ENCODE measurements around the gene FAR2. TPM values are rescaled to one million over a fixed set of nuclear protein-coding genes. Genes with fewer than 3 reads are reported as not detected.

FAR2 gene
- total and polyA plus RNA-seq, 7 donors = 0.75 to 1.9 (median 1.6) TPM

- no peak overlapping the region for H3K27ac ChIP-seq
- ATAC-seq (no peak), DNase-seq (no peak)
- H3K36me3 ChIP-seq (ENCODE audit: insufficient read depth in 1 of 2, low read depth in 1 of 2) = no peaks in the 10 kb centered on the region
- 96 to 98% (median 97%) methylated on average over 3 of the region's 3 CpGs for WGBS, 3 donors
- H3K9me3 ChIP-seq = no peaks in the 10 kb centered on the region
- H3K4me1 ChIP-seq = no peaks in the 10 kb centered on the region
- H3K4me3 ChIP-seq = no peak overlapping the region
- TF ChIP-seq CTCF (IDR thresholded peaks at IDR 0.05) = no peak
- H3K27me3 ChIP-seq (ENCODE audit: insufficient read depth in 3 of 3, low read length in 2 of 3) = no peaks in the 10 kb centered on the region
- intact Hi-C loops (cut with DNase I) = no loop called here
These were observed 142.1 kb downstream of the FAR2 start for GRCh38 chr12:29291226-29291625.

- Histone ChIP-seq H3K9me3 (no peaks in the 10 kb centered on the region), H3K4me1 (no peaks in the 10 kb centered on the region), H3K27me3 (ENCODE audit: insufficient read depth in 3 of 3, low read length in 2 of 3) (no peaks in the 10 kb centered on the region), H3K27ac (no peak overlapping the region), H3K36me3 (ENCODE audit: insufficient read depth in 1 of 2, low read depth in 1 of 2) (no peaks in the 10 kb centered on the region), H3K4me3 (no peak overlapping the region)
- no peak for TF ChIP-seq CTCF (IDR thresholded peaks at IDR 0.05)
- ATAC-seq = no peak
- DNase-seq = no peak
- intact Hi-C loops (cut with DNase I) = loop anchor here in 1 of 2 donors (5.0 kb wide), 1 partner anchor 222 kb away; no protein-coding TSS in a partner anchor
- 62 to 83% (median 76%) methylated on average over 2 of the region's 2 CpGs for whole genome bisulfite sequencing, 3 donors
These were observed 150.6 kb downstream of the FAR2 start for GRCh38 chr12:29299633-29300032.

- no peaks in the 10 kb centered on the region for H3K36me3 ChIP-seq (ENCODE audit: insufficient read depth in 1 of 2, low read depth in 1 of 2)
- H3K27me3 ChIP-seq (ENCODE audit: insufficient read depth in 3 of 3, low read length in 2 of 3) = no peaks in the 10 kb centered on the region
- DNase-seq = no peak
- ATAC-seq = no peak
- no peaks in the 10 kb centered on the region for H3K9me3 ChIP-seq
- TF ChIP-seq CTCF (IDR thresholded peaks at IDR 0.05) = no peak
- H3K4me3 ChIP-seq = no peak overlapping the region
- no peak overlapping the region for H3K27ac ChIP-seq
- 39 to 59% (median 47%) methylated on average over 3 of the region's 3 CpGs for WGBS, 3 donors
- intact Hi-C loops (cut with DNase I) = loop anchor here in 1 of 2 donors (5.0 kb wide), 1 partner anchor 224 kb away; no protein-coding TSS in a partner anchor
- H3K4me1 ChIP-seq = no peaks in the 10 kb centered on the region
These were observed 152.0 kb downstream of the FAR2 start for GRCh38 chr12:29301114-29301513.

GRCh38 chr12:29304388-29304787 is 155.3 kb downstream of the FAR2 start:
- ATAC-seq (no peak), DNase-seq (no peak)
- no peak overlapping the region for H3K27ac ChIP-seq
- H3K9me3 ChIP-seq = no peaks in the 10 kb centered on the region
- no peak overlapping the region for H3K4me3 ChIP-seq
- no peaks in the 10 kb centered on the region for H3K27me3 ChIP-seq (ENCODE audit: insufficient read depth in 3 of 3, low read length in 2 of 3)
- H3K4me1 ChIP-seq = no peaks in the 10 kb centered on the region
- intact Hi-C loops (cut with DNase I) = loop anchor here in 1 of 2 donors (5.0 kb wide), 1 partner anchor 227 kb away; no protein-coding TSS in a partner anchor
- no peak for TF ChIP-seq CTCF (IDR thresholded peaks at IDR 0.05)
- H3K36me3 ChIP-seq (ENCODE audit: insufficient read depth in 1 of 2, low read depth in 1 of 2) = no peaks in the 10 kb centered on the region

GRCh38 chr12:29306266-29306665 is 157.2 kb downstream of the FAR2 start:
- Histone ChIP-seq H3K4me1 (no peaks in the 10 kb centered on the region), H3K9me3 (no peaks in the 10 kb centered on the region), H3K27me3 (ENCODE audit: insufficient read depth in 3 of 3, low read length in 2 of 3) (no peaks in the 10 kb centered on the region), H3K27ac (no peak overlapping the region), H3K4me3 (no peak overlapping the region), H3K36me3 (ENCODE audit: insufficient read depth in 1 of 2, low read depth in 1 of 2) (no peaks in the 10 kb centered on the region)
- DNase-seq = no peak
- 47 to 98% (median 97%) methylated on average over 2 of the region's 2 CpGs for WGBS, 3 donors
- intact Hi-C loops (cut with DNase I) = no loop called here
- no peak for TF ChIP-seq CTCF (IDR thresholded peaks at IDR 0.05)
- ATAC-seq = no peak

All from psoas muscle (tissue), 8 donors.